ENCODE results near the gene TMEM18.

The TMEM18 gene

GRCh38 chr2:625415-626333 lies 51.5 kb downstream of the TMEM18 start:
- no peak overlapping the region for H3K9ac ChIP-seq (ENCODE audit: low read length)
- no peak overlapping the region for H3K23ac ChIP-seq (ENCODE audit: low read length in 2 of 2)
- no peaks in the 10 kb centered on the region for H3K4me1 ChIP-seq (ENCODE audit: control insufficient read depth, insufficient read depth, low read depth, low read length)
- no peak overlapping the region for H3K4me3 ChIP-seq (ENCODE audit: insufficient read depth in 1 of 2, low read depth in 1 of 2, low read length in 2 of 2)
- no peak overlapping the region for H2BK15ac ChIP-seq (ENCODE audit: low read depth, poor library complexity, severe bottlenecking)
- no peak overlapping the region for H2AK5ac ChIP-seq (ENCODE audit: low read length, severe bottlenecking)
- H4K91ac ChIP-seq (ENCODE audit: low read length): no peak overlapping the region
- H3K4me2 ChIP-seq (ENCODE audit: low read length, poor library complexity, severe bottlenecking): no peak overlapping the region
- no peak for DNase-seq
- H3K27ac ChIP-seq (ENCODE audit: low read length, poor library complexity, severe bottlenecking): no peak overlapping the region
- 74% methylated on average over 12 of the region's 12 CpGs for WGBS
- H3K18ac ChIP-seq (ENCODE audit: low read depth in 1 of 2, low read length in 2 of 2): no peak overlapping the region
- peaks cover 0 to 3% of the 10 kb centered on the region in 2 experiments for H3K36me3 ChIP-seq (ENCODE audit: control insufficient read depth in 1 of 2, insufficient read depth in 2 of 2, low read depth in 1 of 2, low read length in 2 of 2)
- H4K8ac ChIP-seq (ENCODE audit: low read length): no peak overlapping the region
- H2BK12ac ChIP-seq (ENCODE audit: low read length in 2 of 2): no peak overlapping the region
- no peak overlapping the region for H3K4ac ChIP-seq (ENCODE audit: low read depth in 1 of 2, low read length in 2 of 2)
- no peak overlapping the region for H2BK5ac ChIP-seq (ENCODE audit: low read depth, low read length, poor library complexity, severe bottlenecking)
- no peak overlapping the region for H2AFZ ChIP-seq (ENCODE audit: low read depth, low read length)
- H3K79me1 ChIP-seq (replicated peaks; ENCODE audit: low read length, poor library complexity, severe bottlenecking): no peaks in the 10 kb centered on the region
- peaks cover 0 to 3% of the 10 kb centered on the region in 2 experiments for H3K27me3 ChIP-seq (ENCODE audit: control insufficient read depth in 1 of 2, insufficient read depth in 1 of 2, low read length in 2 of 2)
- H3K14ac ChIP-seq (ENCODE audit: low read length in 2 of 2): no peak overlapping the region
- no peaks in the 10 kb centered on the region for H3K9me3 ChIP-seq (ENCODE audit: control insufficient read depth, low read length)
- H2BK120ac ChIP-seq (ENCODE audit: low read depth, low read length): no peak overlapping the region

DNA sequence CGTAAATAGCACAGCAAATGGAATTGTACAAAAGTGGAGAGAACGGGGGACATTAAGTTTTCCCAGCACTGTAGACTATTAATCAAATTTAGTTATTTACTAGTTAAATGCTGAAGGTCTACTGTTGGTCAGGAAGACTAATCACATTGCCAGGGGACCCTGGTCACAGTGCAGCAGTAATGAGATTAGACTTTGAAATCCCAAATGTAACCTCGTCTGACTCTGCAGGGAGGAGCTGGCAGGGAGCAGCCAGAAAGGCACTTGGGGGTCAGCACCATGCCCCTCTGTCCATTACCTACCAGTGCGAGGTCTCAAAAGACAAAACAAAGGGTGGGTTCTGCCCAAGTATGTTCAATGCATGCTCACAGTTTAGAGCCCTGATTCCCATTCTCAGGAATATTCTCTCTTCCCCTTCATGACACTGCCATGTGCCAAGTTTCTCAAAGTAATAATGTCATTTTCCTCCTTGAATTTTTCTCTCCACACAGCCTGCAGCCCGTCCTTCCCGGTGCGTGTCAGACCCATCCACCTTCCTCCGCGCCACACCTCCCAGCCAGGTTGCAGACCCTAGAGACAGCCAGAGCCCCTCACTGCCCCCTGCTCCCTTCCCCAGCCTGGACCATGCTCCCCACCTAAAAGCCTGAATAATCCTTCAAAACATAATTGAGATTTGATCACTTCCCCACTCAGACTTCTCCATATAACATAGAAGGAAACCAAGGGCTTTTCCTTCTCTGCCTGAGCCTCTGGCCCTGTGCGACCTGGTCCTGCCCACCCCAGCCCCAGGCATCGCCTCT lies 52.5 kb downstream of the TMEM18 start:
- Histone ChIP-seq H2BK120ac (ENCODE audit: low read depth, low read length) (no peak overlapping the region), H3K4ac (ENCODE audit: low read depth in 1 of 2, low read length in 2 of 2) (no peak overlapping the region), H3K4me2 (ENCODE audit: low read length, poor library complexity, severe bottlenecking) (no peak overlapping the region), H3K4me3 (ENCODE audit: insufficient read depth in 1 of 2, low read depth in 1 of 2, low read length in 2 of 2) (no peak overlapping the region), H2BK12ac (ENCODE audit: low read length in 2 of 2) (no peak overlapping the region), H3K18ac (ENCODE audit: low read depth in 1 of 2, low read length in 2 of 2) (no peak overlapping the region), H3K14ac (ENCODE audit: low read length in 2 of 2) (no peak overlapping the region), H3K27ac (ENCODE audit: low read length, poor library complexity, severe bottlenecking) (no peak overlapping the region), H4K8ac (ENCODE audit: low read length) (no peak overlapping the region), H3K4me1 (ENCODE audit: control insufficient read depth, insufficient read depth, low read depth, low read length) (no peaks in the 10 kb centered on the region), H3K79me1 (replicated peaks; ENCODE audit: low read length, poor library complexity, severe bottlenecking) (no peaks in the 10 kb centered on the region), H2AK5ac (ENCODE audit: low read length, severe bottlenecking) (no peak overlapping the region), H3K36me3 (ENCODE audit: control insufficient read depth in 1 of 2, insufficient read depth in 2 of 2, low read depth in 1 of 2, low read length in 2 of 2) (peaks cover 0 to 3% of the 10 kb centered on the region in 2 experiments), H4K91ac (ENCODE audit: low read length) (no peak overlapping the region), H3K9ac (ENCODE audit: low read length) (no peak overlapping the region), H3K23ac (ENCODE audit: low read length in 2 of 2) (no peak overlapping the region), H3K9me3 (ENCODE audit: control insufficient read depth, low read length) (no peaks in the 10 kb centered on the region), H2AFZ (ENCODE audit: low read depth, low read length) (no peak overlapping the region), H2BK15ac (ENCODE audit: low read depth, poor library complexity, severe bottlenecking) (no peak overlapping the region), H3K27me3 (ENCODE audit: control insufficient read depth in 1 of 2, insufficient read depth in 1 of 2, low read length in 2 of 2) (peaks cover 0 to 3% of the 10 kb centered on the region in 2 experiments), H2BK5ac (ENCODE audit: low read depth, low read length, poor library complexity, severe bottlenecking) (no peak overlapping the region)
- 70% methylated on average over 10 of the region's 11 CpGs for WGBS
- DNase-seq: no peak

DNA sequence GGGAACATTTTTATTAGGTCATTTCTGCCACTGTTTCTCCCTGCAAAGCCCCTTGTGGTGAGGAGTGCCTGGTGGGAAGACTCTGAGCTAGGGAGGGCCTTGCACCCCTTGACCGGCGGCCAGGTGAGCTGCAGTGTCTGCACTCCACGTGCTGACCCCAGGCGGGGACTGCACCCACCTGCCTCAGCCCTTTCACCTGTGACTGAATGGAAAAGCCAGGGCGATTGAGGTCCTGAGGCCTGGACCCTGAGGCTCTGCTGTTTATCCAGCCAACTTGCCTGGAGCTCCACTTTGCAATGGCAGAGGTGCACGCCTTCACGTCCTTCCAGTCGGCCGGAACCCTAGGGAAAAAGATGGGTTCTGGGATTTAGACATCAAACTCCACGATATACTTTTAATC lies 53.1 kb downstream of the TMEM18 start:
- Histone ChIP-seq H3K4me1 (ENCODE audit: control insufficient read depth, insufficient read depth, low read depth, low read length) (no peaks in the 10 kb centered on the region), H2AFZ (ENCODE audit: low read depth, low read length) (no peak overlapping the region), H3K14ac (ENCODE audit: low read length in 2 of 2) (no peak overlapping the region), H3K9ac (ENCODE audit: low read length) (no peak overlapping the region), H3K79me1 (replicated peaks; ENCODE audit: low read length, poor library complexity, severe bottlenecking) (no peaks in the 10 kb centered on the region), H2BK120ac (ENCODE audit: low read depth, low read length) (no peak overlapping the region), H3K36me3 (ENCODE audit: control insufficient read depth in 1 of 2, insufficient read depth in 2 of 2, low read depth in 1 of 2, low read length in 2 of 2) (peaks cover 0 to 3% of the 10 kb centered on the region in 2 experiments), H3K23ac (ENCODE audit: low read length in 2 of 2) (no peak overlapping the region), H3K9me3 (ENCODE audit: control insufficient read depth, low read length) (no peaks in the 10 kb centered on the region), H4K91ac (ENCODE audit: low read length) (no peak overlapping the region), H4K8ac (ENCODE audit: low read length) (no peak overlapping the region), H2BK12ac (ENCODE audit: low read length in 2 of 2) (no peak overlapping the region), H3K27ac (ENCODE audit: low read length, poor library complexity, severe bottlenecking) (no peak overlapping the region), H3K27me3 (ENCODE audit: control insufficient read depth in 1 of 2, insufficient read depth in 1 of 2, low read length in 2 of 2) (peaks cover 0 to 3% of the 10 kb centered on the region in 2 experiments), H2AK5ac (ENCODE audit: low read length, severe bottlenecking) (no peak overlapping the region), H3K4ac (ENCODE audit: low read depth in 1 of 2, low read length in 2 of 2) (no peak overlapping the region), H3K18ac (ENCODE audit: low read depth in 1 of 2, low read length in 2 of 2) (no peak overlapping the region), H3K4me3 (ENCODE audit: insufficient read depth in 1 of 2, low read depth in 1 of 2, low read length in 2 of 2) (no peak overlapping the region), H2BK5ac (ENCODE audit: low read depth, low read length, poor library complexity, severe bottlenecking) (no peak overlapping the region), H2BK15ac (ENCODE audit: low read depth, poor library complexity, severe bottlenecking) (no peak overlapping the region), H3K4me2 (ENCODE audit: low read length, poor library complexity, severe bottlenecking) (no peak overlapping the region)
- no peak for DNase-seq
- WGBS: 70% methylated on average over 6 of the region's 10 CpGs

Data from mesenchymal stem cell (in vitro differentiated cells and primary cell).